H9 (cell line): ENCODE data around the gene IL36RN. TPM values are rescaled to one million over a fixed set of nuclear protein-coding genes. Genes with fewer than 3 reads are reported as not detected.

ENCODE experiments used
- DNase-seq: peaks from one replicate; pipeline ENCODE4 v3.0.0-alpha.2; 2017
- H2AFZ ChIP-seq: one replicate; pipeline ENCODE4 v1.6.1; 2013; ENCODE audit warnings: mild to moderate bottlenecking, low read length, control low read depth, moderate library complexity
- H2AK5ac ChIP-seq: 2 replicates; pipeline ENCODE4 v1.6.1; 2013; ENCODE audit warnings: low read length, control low read depth, mixed read lengths; ENCODE audit not compliant: insufficient read length
- H2BK120ac ChIP-seq: one replicate; pipeline ENCODE4 v1.6.1; 2013; ENCODE audit warnings: low read depth, mild to moderate bottlenecking, low read length, control low read depth, inconsistent platforms; ENCODE audit not compliant: poor library complexity, severe bottlenecking
- H2BK12ac ChIP-seq: 2 replicates; pipeline ENCODE4 v1.6.1; 2013; ENCODE audit warnings: low read length, control low read depth, mixed read lengths, low read depth; ENCODE audit not compliant: insufficient read length
- H2BK15ac ChIP-seq: 2 replicates; pipeline ENCODE4 v1.6.1; 2013; ENCODE audit warnings: low read depth, low read length, control low read depth
- H2BK20ac ChIP-seq: one replicate; pipeline ENCODE4 v1.6.1; 2013; ENCODE audit warnings: low read depth, mild to moderate bottlenecking, low read length, control low read depth, inconsistent platforms; ENCODE audit not compliant: poor library complexity, severe bottlenecking
- H2BK5ac ChIP-seq: 2 replicates; pipeline ENCODE4 v1.6.1; 2013; ENCODE audit warnings: low read length, control low read depth, mixed read lengths; ENCODE audit not compliant: insufficient read length
- H3K14ac ChIP-seq: 2 replicates; pipeline ENCODE4 v1.6.1; 2013; ENCODE audit warnings: low read length, control low read depth; ENCODE audit not compliant: insufficient read depth
- H3K18ac ChIP-seq: 2 replicates; pipeline ENCODE4 v1.6.1; 2013; ENCODE audit warnings: low read depth, mild to moderate bottlenecking, mixed read lengths, low read length, control low read depth; ENCODE audit not compliant: insufficient read length
- H3K23ac ChIP-seq: 2 replicates; pipeline ENCODE4 v1.6.1; 2013; ENCODE audit warnings: low read length, control low read depth, mixed read lengths, low read depth; ENCODE audit not compliant: insufficient read length
- H3K23me2 ChIP-seq: 2 replicates; pipeline ENCODE4 v1.6.1; 2013; ENCODE audit warnings: low read depth, mild to moderate bottlenecking, mixed read lengths, low read length, control low read depth; ENCODE audit not compliant: insufficient read length, poor library complexity, severe bottlenecking
- H3K27ac ChIP-seq: 2 replicates; pipeline ENCODE4 v1.5.1; 2013; ENCODE audit warnings: low read length, control low read depth, mixed read lengths, low read depth; ENCODE audit not compliant: insufficient read length
- H3K27me3 ChIP-seq: 2 replicates; pipeline ENCODE4 v1.6.1; 2013; ENCODE audit warnings: low read length, control low read depth, inconsistent platforms; ENCODE audit not compliant: insufficient read depth
- H3K4ac ChIP-seq: 2 replicates; pipeline ENCODE4 v1.6.1; 2013; ENCODE audit warnings: low read depth, mild to moderate bottlenecking, control low read depth, inconsistent platforms, low read length, moderate library complexity
- H3K4me1 ChIP-seq: 2 replicates; pipeline ENCODE4 v1.6.1; 2013; ENCODE audit warnings: low read length, control low read depth, inconsistent platforms; ENCODE audit not compliant: insufficient read depth
- H3K4me2 ChIP-seq: 2 replicates; pipeline ENCODE4 v1.6.1; 2013; ENCODE audit warnings: low read length, control low read depth, mixed read lengths; ENCODE audit not compliant: insufficient read length, insufficient read depth
- H3K56ac ChIP-seq: 2 replicates; pipeline ENCODE4 v1.6.1; 2013; ENCODE audit warnings: low read depth, mild to moderate bottlenecking, mixed read lengths, low read length, control low read depth; ENCODE audit not compliant: insufficient read length
- H3K79me1 ChIP-seq: 2 replicates; pipeline ENCODE4 v1.6.1; 2013; ENCODE audit warnings: low read depth, mild to moderate bottlenecking, moderate library complexity, low read length, control low read depth, inconsistent platforms; ENCODE audit not compliant: insufficient read depth, poor library complexity, severe bottlenecking
- H3K79me2 ChIP-seq: 2 replicates; pipeline ENCODE4 v1.6.1; 2013; ENCODE audit warnings: low read length, control low read depth, inconsistent platforms; ENCODE audit not compliant: insufficient read depth
- H3K9ac ChIP-seq: 2 replicates; pipeline ENCODE4 v1.6.1; 2013; ENCODE audit warnings: low read length, control low read depth, mixed read lengths; ENCODE audit not compliant: insufficient read length; ENCODE audit errors: extremely low read depth
- H3K9me3 ChIP-seq: one replicate; pipeline ENCODE4 v1.6.1; 2013; ENCODE audit warnings: low read depth, low read length, inconsistent platforms; ENCODE audit not compliant: control insufficient read depth
- H3T11ph ChIP-seq: one replicate; pipeline ENCODE4 v1.6.1; 2013; ENCODE audit warnings: mild to moderate bottlenecking, low read length, control low read depth, inconsistent platforms
- H4K20me1 ChIP-seq: one replicate; pipeline ENCODE4 v1.6.1; 2013; ENCODE audit not compliant: control insufficient read depth, insufficient read length, insufficient read depth
- H4K5ac ChIP-seq: 2 replicates; pipeline ENCODE4 v1.6.1; 2013; ENCODE audit warnings: low read depth, mild to moderate bottlenecking, mixed read lengths, low read length, control low read depth; ENCODE audit not compliant: insufficient read length
- H4K8ac ChIP-seq: replicated peaks from 2 replicates; pipeline ENCODE4 v1.6.1; 2013; ENCODE audit warnings: low read length, control low read depth, mixed read lengths, low read depth; ENCODE audit not compliant: insufficient read length
- H4K91ac ChIP-seq: 2 replicates; pipeline ENCODE4 v1.6.1; 2013; ENCODE audit warnings: low read depth, mild to moderate bottlenecking, moderate library complexity, mixed read lengths, low read length, control low read depth; ENCODE audit not compliant: insufficient read length
- H3K27ac Mint-ChIP-seq, 3 experiments: 2 replicates in 2 of 3; 3 replicates in 1 of 3; pipeline ENCODE4 v1.8.0; 2020 to 2021; ENCODE audit warnings: mixed read lengths in 3 of 3, mild to moderate bottlenecking in 1 of 3, moderate library complexity in 1 of 3
- H3K27me3 Mint-ChIP-seq: 2 replicates; pipeline ENCODE4 v1.8.0; 2021; ENCODE audit warnings: low read depth, mild to moderate bottlenecking, moderate library complexity, mixed read lengths
- H3K36me3 Mint-ChIP-seq, 3 experiments: 2 replicates in 2 of 3; 3 replicates in 1 of 3; pipeline ENCODE4 v1.8.0; 2020 to 2021; ENCODE audit warnings: low read depth in 3 of 3, mixed read lengths in 3 of 3; ENCODE audit not compliant: insufficient read depth in 1 of 3
- H3K4me1 Mint-ChIP-seq, 2 experiments: 2 replicates each; pipeline ENCODE4 v1.8.0; 2020; ENCODE audit warnings: mixed read lengths in 2 of 2
- H3K4me3 Mint-ChIP-seq, 2 experiments: 2 replicates in 1 of 2; 3 replicates in 1 of 2; pipeline ENCODE4 v1.8.0; 2020 to 2021; ENCODE audit warnings: mild to moderate bottlenecking in 2 of 2, mixed read lengths in 2 of 2, moderate library complexity in 1 of 2
- H3K9me3 Mint-ChIP-seq, 2 experiments: 2 replicates in 1 of 2; 3 replicates in 1 of 2; pipeline ENCODE4 v1.8.0; 2020; ENCODE audit warnings: mild to moderate bottlenecking in 2 of 2, mixed read lengths in 2 of 2, moderate library complexity in 1 of 2
- total RNA-seq: library from RNA; stranded (reverse); gene quantifications from 2 replicates; pipeline ENCODE4 v1.2.1, GENCODE V29; 2021
- TF ChIP-seq, protein P1 (sequence below): fragments of 200-600 bp; sonication (generic); conservative IDR thresholded peaks from 3 replicates; pipeline ENCODE4 v1.8.0; 2021; ENCODE audit warnings: antibody characterized with exemption, mild to moderate bottlenecking

IL36RN gene
- total RNA-seq, 1 experiment from 2014 or later = not detected

GRCh38 chr2:113054066-113054465 is 4.9 kb upstream of the IL36RN start:
- H4K8ac ChIP-seq = no peak overlapping the region
- H3K79me1 ChIP-seq = no peaks in the 10 kb centered on the region
- H4K20me1 ChIP-seq = no peaks in the 10 kb centered on the region
- peaks cover 14% of the 10 kb centered on the region for H3K9me3 ChIP-seq
- no peaks in the 10 kb centered on the region for H3K4me1 ChIP-seq
- H3K18ac ChIP-seq = no peak overlapping the region
- H3K79me2 ChIP-seq = no peaks in the 10 kb centered on the region
- H3T11ph ChIP-seq = no peak overlapping the region
- H3K23me2 ChIP-seq = no peaks in the 10 kb centered on the region
- H3K27me3 ChIP-seq = no peaks in the 10 kb centered on the region
- H3K23ac ChIP-seq = no peak overlapping the region
- Mint-ChIP-seq H3K36me3 (peaks cover 0 to 9% (median 7%) of the 10 kb centered on the region in 3 experiments; a peak in 4 of 7 replicates), H3K27ac (no peak overlapping the region), H3K4me1 (no peaks in the 10 kb centered on the region), H3K9me3 (peaks cover 56 to 79% of the 10 kb centered on the region in 2 experiments), H3K27me3 (peaks cover 34% of the 10 kb centered on the region), H3K4me3 (no peak overlapping the region)
- no peak overlapping the region for H3K27ac ChIP-seq
- no peak overlapping the region for H2BK12ac ChIP-seq
- no peak overlapping the region for H3K4ac ChIP-seq
- no peak overlapping the region for H4K5ac ChIP-seq
- H4K91ac ChIP-seq = no peak overlapping the region
- no peak overlapping the region for H2AK5ac ChIP-seq
- H2BK5ac ChIP-seq = no peak overlapping the region
- no peak overlapping the region for H3K14ac ChIP-seq
- H2BK15ac ChIP-seq = no peak overlapping the region
- H2BK120ac ChIP-seq = no peak overlapping the region
- H3K9ac ChIP-seq = no peak overlapping the region
- DNase-seq = no peak
- no peak overlapping the region for H2BK20ac ChIP-seq
- TF ChIP-seq, protein P1, sequence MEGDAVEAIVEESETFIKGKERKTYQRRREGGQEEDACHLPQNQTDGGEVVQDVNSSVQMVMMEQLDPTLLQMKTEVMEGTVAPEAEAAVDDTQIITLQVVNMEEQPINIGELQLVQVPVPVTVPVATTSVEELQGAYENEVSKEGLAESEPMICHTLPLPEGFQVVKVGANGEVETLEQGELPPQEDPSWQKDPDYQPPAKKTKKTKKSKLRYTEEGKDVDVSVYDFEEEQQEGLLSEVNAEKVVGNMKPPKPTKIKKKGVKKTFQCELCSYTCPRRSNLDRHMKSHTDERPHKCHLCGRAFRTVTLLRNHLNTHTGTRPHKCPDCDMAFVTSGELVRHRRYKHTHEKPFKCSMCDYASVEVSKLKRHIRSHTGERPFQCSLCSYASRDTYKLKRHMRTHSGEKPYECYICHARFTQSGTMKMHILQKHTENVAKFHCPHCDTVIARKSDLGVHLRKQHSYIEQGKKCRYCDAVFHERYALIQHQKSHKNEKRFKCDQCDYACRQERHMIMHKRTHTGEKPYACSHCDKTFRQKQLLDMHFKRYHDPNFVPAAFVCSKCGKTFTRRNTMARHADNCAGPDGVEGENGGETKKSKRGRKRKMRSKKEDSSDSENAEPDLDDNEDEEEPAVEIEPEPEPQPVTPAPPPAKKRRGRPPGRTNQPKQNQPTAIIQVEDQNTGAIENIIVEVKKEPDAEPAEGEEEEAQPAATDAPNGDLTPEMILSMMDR = no peak
- no peak overlapping the region for H3K56ac ChIP-seq
- H2AFZ ChIP-seq = no peak overlapping the region
- H3K4me2 ChIP-seq = no peak overlapping the region
